ENCODE data around the gene TSC22D2. TPM values are rescaled to one million over a fixed set of nuclear protein-coding genes. Genes with fewer than 3 reads are reported as not detected.

Gene TSC22D2
- polyA plus RNA-seq, 1 donor from 2014 or later: 15.3 TPM

DNA sequence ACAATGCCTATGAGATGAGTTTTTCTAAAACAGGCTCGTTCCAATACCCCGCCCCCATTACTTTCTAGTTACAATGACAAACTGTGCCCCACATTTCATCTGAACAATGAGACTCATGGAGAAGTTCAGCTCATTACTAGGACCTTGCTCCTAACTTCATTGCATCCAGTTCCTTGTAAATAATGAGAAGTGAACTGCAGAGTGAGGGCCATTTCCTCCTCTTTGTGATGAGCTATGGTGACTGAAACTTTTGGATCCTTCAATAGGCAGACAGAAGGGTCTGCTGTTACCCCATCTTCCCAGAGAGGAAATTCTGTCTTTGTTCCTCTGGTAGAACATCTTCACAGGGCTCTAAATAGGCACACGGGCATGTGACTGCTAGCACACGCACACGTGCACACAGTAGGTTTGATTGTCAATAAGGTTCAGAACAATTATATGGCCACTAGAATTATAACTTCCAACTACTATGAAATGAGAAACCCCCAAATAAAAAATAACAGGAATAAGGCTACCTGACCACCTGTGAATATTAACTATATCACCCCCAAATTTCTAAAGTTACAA, 86.4 kb downstream of the TSC22D2 start:
- no peak overlapping the region for H2AFZ ChIP-seq (ENCODE audit: low read depth, low read length)
- no peaks in the 10 kb centered on the region for H3K27me3 ChIP-seq (ENCODE audit: insufficient read depth, low read depth, low read length)
- H3K9me2 ChIP-seq (ENCODE audit: insufficient read depth, low read length): no peaks in the 10 kb centered on the region
- H3K79me2 ChIP-seq (replicated peaks; ENCODE audit: insufficient read depth, low read length): no peaks in the 10 kb centered on the region
- no peak overlapping the region for H3K9ac ChIP-seq (ENCODE audit: low read length)
- no peaks in the 10 kb centered on the region for H3K9me3 ChIP-seq (ENCODE audit: low read length)
- no peaks in the 10 kb centered on the region for H3K36me3 ChIP-seq (ENCODE audit: insufficient read depth, low read length)
- H3K4me2 ChIP-seq (ENCODE audit: low read length): no peak overlapping the region
- H4K20me1 ChIP-seq (ENCODE audit: insufficient read depth): no peaks in the 10 kb centered on the region
- no peak overlapping the region for H3K4me3 ChIP-seq (ENCODE audit: low read length)
- H3F3A ChIP-seq (ENCODE audit: insufficient read depth, low read length, poor library complexity, severe bottlenecking): no peaks in the 10 kb centered on the region
- no peak for TF ChIP-seq REST (IDR thresholded peaks at IDR 0.05; ENCODE audit: borderline replicate concordance)
- TF ChIP-seq EZH2 (IDR thresholded peaks at IDR 0.05; ENCODE audit: borderline replicate concordance, insufficient read depth, low read length, poor library complexity, severe bottlenecking): no peak
- no peak for TF ChIP-seq EP300 (conservative IDR thresholded peaks at IDR 0.05; ENCODE audit: poor library complexity, severe bottlenecking)
- TF ChIP-seq SMC3 (conservative IDR thresholded peaks at IDR 0.05; ENCODE audit: poor library complexity): no peak
- TF ChIP-seq TAF1 (IDR thresholded peaks at IDR 0.05; ENCODE audit: low read depth): no peak
- TF ChIP-seq MXI1 (conservative IDR thresholded peaks at IDR 0.05; ENCODE audit: poor library complexity, severe bottlenecking): no peak
- TF ChIP-seq RAD21 (conservative IDR thresholded peaks at IDR 0.05): no peak
- no peak overlapping the region for H3K27ac ChIP-seq (ENCODE audit: low read length)

- Histone ChIP-seq H3K36me3 (ENCODE audit: insufficient read depth, low read length) (no peaks in the 10 kb centered on the region), H3K79me2 (replicated peaks; ENCODE audit: insufficient read depth, low read length) (no peaks in the 10 kb centered on the region), H3K9me2 (ENCODE audit: insufficient read depth, low read length) (no peaks in the 10 kb centered on the region), H3K4me3 (ENCODE audit: low read length) (no peak overlapping the region), H3K9ac (ENCODE audit: low read length) (no peak overlapping the region), H3K27me3 (ENCODE audit: insufficient read depth, low read depth, low read length) (no peaks in the 10 kb centered on the region), H3K4me2 (ENCODE audit: low read length) (no peak overlapping the region), H3K9me3 (ENCODE audit: low read length) (no peaks in the 10 kb centered on the region), H2AFZ (ENCODE audit: low read depth, low read length) (no peak overlapping the region), H3K27ac (ENCODE audit: low read length) (no peak overlapping the region), H3F3A (ENCODE audit: insufficient read depth, low read length, poor library complexity, severe bottlenecking) (no peaks in the 10 kb centered on the region), H4K20me1 (ENCODE audit: insufficient read depth) (no peaks in the 10 kb centered on the region)
- TF ChIP-seq EP300 (conservative IDR thresholded peaks at IDR 0.05; ENCODE audit: poor library complexity, severe bottlenecking) (no peak), RAD21 (conservative IDR thresholded peaks at IDR 0.05) (no peak), CTCF (IDR thresholded peaks at IDR 0.05; ENCODE audit: poor library complexity, severe bottlenecking) (no peak), EZH2 (IDR thresholded peaks at IDR 0.05; ENCODE audit: borderline replicate concordance, insufficient read depth, low read length, poor library complexity, severe bottlenecking) (no peak), SMC3 (conservative IDR thresholded peaks at IDR 0.05; ENCODE audit: poor library complexity) (no peak), POLR2AphosphoS5 (IDR thresholded peaks at IDR 0.05) (no peak), MXI1 (conservative IDR thresholded peaks at IDR 0.05; ENCODE audit: poor library complexity, severe bottlenecking) (no peak), TAF1 (IDR thresholded peaks at IDR 0.05; ENCODE audit: low read depth) (no peak), REST (IDR thresholded peaks at IDR 0.05; ENCODE audit: borderline replicate concordance) (no peak)
These were observed 87.1 kb downstream of the TSC22D2 start for GRCh38 chr3:150495149-150495548.
